Endometrium (tissue), 2 donors: ENCODE data around the gene NUTM2A.
"Not testable (repeated sequence)": the region's sequence is repeated elsewhere in the genome, so short reads cannot be mapped to it uniquely, and the experiment has no call there.

ENCODE experiments used
- FAIRE-seq: peaks from 2 replicates; lab custom pipeline; 2012; peaks lifted over from hg19 to GRCh38; lab: Jason Lieb, UNC
- donor health status: control.
- donor health status: control.

Gene NUTM2A

GRCh38 chr10:87247335-87247734 is 22.1 kb downstream of the NUTM2A start:
- not testable (repeated sequence) for FAIRE-seq

- not testable (repeated sequence) for FAIRE-seq
Measured at GRCh38 chr10:87248818-87249353, 23.6 kb downstream of the NUTM2A start.

- FAIRE-seq = not testable (repeated sequence)
Measured at GRCh38 chr10:87280749-87281392, 55.6 kb downstream of the NUTM2A start.
